Stimulated activated naive B cell treated with anti-CD40 and anti-IgM and Interleukin-4, amounts not matched to agents 10 μg/mL and 1 μg/mL and 100 μg/mL, for 72 hours (primary cell): ENCODE measurements around the gene GRIK5.

Experiments used
- ATAC-seq, 2 donors: fragments of 150-1000 bp; cut with Tn5 transposase; replicated peaks; 2 replicates each; pipeline ENCODE4 v1.10.0; 2021; ENCODE audit warnings: moderate library complexity in 1 of 2
- DNase-seq: peaks from one replicate; pipeline ENCODE4 v3.0.0; 2021
- H3K27ac Mint-ChIP-seq: one replicate; pipeline ENCODE4 v1.8.0; 2022; ENCODE audit warnings: mild to moderate bottlenecking, mixed read lengths
- H3K27me3 Mint-ChIP-seq, 2 donors: one replicate each; pipeline ENCODE4 v1.8.0; 2022; ENCODE audit warnings: mixed read lengths in 2 of 2
- H3K36me3 Mint-ChIP-seq, 2 donors: one replicate each; pipeline ENCODE4 v1.8.0; 2022; ENCODE audit warnings: mixed read lengths in 2 of 2, mild to moderate bottlenecking in 1 of 2
- H3K4me1 Mint-ChIP-seq, 2 donors: one replicate each; pipeline ENCODE4 v1.8.0; 2022; ENCODE audit warnings: mixed read lengths in 2 of 2, mild to moderate bottlenecking in 1 of 2
- H3K4me3 Mint-ChIP-seq, 2 donors: one replicate each; pipeline ENCODE4 v1.8.0; 2022; ENCODE audit warnings: mild to moderate bottlenecking in 2 of 2, mixed read lengths in 2 of 2, moderate library complexity in 1 of 2
- H3K9me3 Mint-ChIP-seq, 2 donors: one replicate each; pipeline ENCODE4 v1.8.0; 2022; ENCODE audit warnings: mixed read lengths in 2 of 2, mild to moderate bottlenecking in 1 of 2

Gene GRIK5

GRCh38 chr19:42089772-42090171 lies 19.8 kb upstream of the GRIK5 start:
- H3K36me3 Mint-ChIP-seq = peaks cover 36 to 55% of the 10 kb centered on the region in 2 donors
- no peaks in the 10 kb centered on the region for H3K27me3 Mint-ChIP-seq
- ATAC-seq = no peak
- H3K27ac Mint-ChIP-seq = peak overlapping the region; percentile 91
- peak overlapping the region in 1 of 2 donors; percentile 34 for H3K4me3 Mint-ChIP-seq
- no peak for DNase-seq
- no peaks in the 10 kb centered on the region for H3K9me3 Mint-ChIP-seq
- H3K4me1 Mint-ChIP-seq = peaks cover 53 to 83% of the 10 kb centered on the region in 2 donors

GRCh38 chr19:42089191-42089750 lies 19.3 kb upstream of the GRIK5 start:
- peaks cover 49 to 79% of the 10 kb centered on the region in 2 donors for H3K4me1 Mint-ChIP-seq
- no peaks in the 10 kb centered on the region for H3K9me3 Mint-ChIP-seq
- ATAC-seq = no peak
- DNase-seq = no peak
- peaks cover 32 to 52% of the 10 kb centered on the region in 2 donors for H3K36me3 Mint-ChIP-seq
- no peaks in the 10 kb centered on the region for H3K27me3 Mint-ChIP-seq
- peak overlapping the region in 1 of 2 donors; percentile 0 for H3K4me3 Mint-ChIP-seq
- H3K27ac Mint-ChIP-seq = peak overlapping the region; percentile 91

- Mint-ChIP-seq H3K27me3 (no peaks in the 10 kb centered on the region), H3K9me3 (no peaks in the 10 kb centered on the region), H3K4me1 (peaks cover 46 to 73% of the 10 kb centered on the region in 2 donors), H3K27ac (peak overlapping the region; percentile 90), H3K4me3 (peak overlapping the region; percentile 10 to 55), H3K36me3 (peaks cover 29 to 52% of the 10 kb centered on the region in 2 donors)
- no peak for DNase-seq
- no peak for ATAC-seq
Observed at GRCh38 chr19:42088471-42089190, 18.6 kb upstream of the GRIK5 start.

- peaks cover 28 to 48% of the 10 kb centered on the region in 2 donors for H3K36me3 Mint-ChIP-seq
- H3K27ac Mint-ChIP-seq = peak overlapping the region; percentile 72
- peak overlapping the region in 1 of 2 donors; percentile 47 for H3K4me3 Mint-ChIP-seq
- H3K9me3 Mint-ChIP-seq = no peaks in the 10 kb centered on the region
- no peak for DNase-seq
- peaks cover 42 to 65% of the 10 kb centered on the region in 2 donors for H3K4me1 Mint-ChIP-seq
- H3K27me3 Mint-ChIP-seq = no peaks in the 10 kb centered on the region
- peak; percentile 17 to 28 for ATAC-seq
Observed at GRCh38 chr19:42086770-42087550, 17.0 kb upstream of the GRIK5 start.

GRCh38 chr19:42086188-42086736 lies 16.3 kb upstream of the GRIK5 start:
- H3K27me3 Mint-ChIP-seq = no peaks in the 10 kb centered on the region
- peak in 1 of 2 donors; percentile 3 for ATAC-seq
- no peaks in the 10 kb centered on the region for H3K9me3 Mint-ChIP-seq

GRCh38 chr19:42083537-42083936 lies 13.5 kb upstream of the GRIK5 start:
- H3K4me1 Mint-ChIP-seq = peaks cover 23 to 41% of the 10 kb centered on the region in 2 donors
- H3K9me3 Mint-ChIP-seq = no peaks in the 10 kb centered on the region
- DNase-seq (no peak), ATAC-seq (no peak)
- no peak overlapping the region for H3K27ac Mint-ChIP-seq
- no peaks in the 10 kb centered on the region for H3K27me3 Mint-ChIP-seq
- no peak overlapping the region for H3K4me3 Mint-ChIP-seq
- peaks cover 15 to 45% of the 10 kb centered on the region in 2 donors for H3K36me3 Mint-ChIP-seq

More at GRCh38 chr19:42086188-42086736, 16.3 kb upstream of the GRIK5 start:
- DNase-seq = no peak
- Mint-ChIP-seq H3K4me3 (peak overlapping the region in 1 of 2 donors; percentile 39), H3K27ac (no peak overlapping the region), H3K36me3 (peaks cover 31 to 48% of the 10 kb centered on the region in 2 donors), H3K4me1 (peaks cover 44 to 64% of the 10 kb centered on the region in 2 donors)

- peaks cover 31 to 43% of the 10 kb centered on the region in 2 donors for H3K4me1 Mint-ChIP-seq
- peak; percentile 66 to 67 for ATAC-seq
- no peak for DNase-seq
- no peaks in the 10 kb centered on the region for H3K9me3 Mint-ChIP-seq
- H3K4me3 Mint-ChIP-seq = no peak overlapping the region
- peak overlapping the region; percentile 65 for H3K27ac Mint-ChIP-seq
- H3K27me3 Mint-ChIP-seq = no peaks in the 10 kb centered on the region
- H3K36me3 Mint-ChIP-seq = peaks cover 20 to 57% of the 10 kb centered on the region in 2 donors
Observed at GRCh38 chr19:42081584-42082203, 11.7 kb upstream of the GRIK5 start.

- H3K36me3 Mint-ChIP-seq = peaks cover 23 to 64% of the 10 kb centered on the region in 2 donors
- H3K4me1 Mint-ChIP-seq = peaks cover 32 to 41% of the 10 kb centered on the region in 2 donors
- no peaks in the 10 kb centered on the region for H3K27me3 Mint-ChIP-seq
- DNase-seq (no peak), ATAC-seq (no peak)
- peak overlapping the region; percentile 65 for H3K27ac Mint-ChIP-seq
- H3K4me3 Mint-ChIP-seq = no peak overlapping the region
- H3K9me3 Mint-ChIP-seq = no peaks in the 10 kb centered on the region
Observed at GRCh38 chr19:42080764-42081375, 10.9 kb upstream of the GRIK5 start.

GRCh38 chr19:42079886-42080763 lies 10.1 kb upstream of the GRIK5 start:
- Mint-ChIP-seq H3K27me3 (no peaks in the 10 kb centered on the region), H3K9me3 (no peaks in the 10 kb centered on the region), H3K27ac (no peak overlapping the region), H3K4me1 (peaks cover 34 to 41% of the 10 kb centered on the region in 2 donors), H3K36me3 (peaks cover 28 to 68% of the 10 kb centered on the region in 2 donors), H3K4me3 (no peak overlapping the region)
- DNase-seq = no peak
- ATAC-seq = no peak

GRCh38 chr19:42079276-42079669 lies 9.3 kb upstream of the GRIK5 start:
- ATAC-seq (no peak), DNase-seq (no peak)
- peak overlapping the region; percentile 53 for H3K27ac Mint-ChIP-seq
- peaks cover 38 to 43% of the 10 kb centered on the region in 2 donors for H3K4me1 Mint-ChIP-seq
- H3K9me3 Mint-ChIP-seq = no peaks in the 10 kb centered on the region
- H3K36me3 Mint-ChIP-seq = peaks cover 28 to 64% of the 10 kb centered on the region in 2 donors
- no peak overlapping the region for H3K4me3 Mint-ChIP-seq
- H3K27me3 Mint-ChIP-seq = no peaks in the 10 kb centered on the region

- Mint-ChIP-seq H3K36me3 (peaks cover 24 to 59% of the 10 kb centered on the region in 2 donors), H3K27me3 (no peaks in the 10 kb centered on the region), H3K4me1 (peaks cover 36 to 43% of the 10 kb centered on the region in 2 donors), H3K27ac (peak overlapping the region; percentile 25), H3K9me3 (no peaks in the 10 kb centered on the region), H3K4me3 (peak overlapping the region; percentile 94 to 98)
- no peak for ATAC-seq
- DNase-seq = no peak
Observed at GRCh38 chr19:42078538-42079275, 8.7 kb upstream of the GRIK5 start.

- peak overlapping the region; percentile 25 for H3K27ac Mint-ChIP-seq
- no peaks in the 10 kb centered on the region for H3K9me3 Mint-ChIP-seq
- DNase-seq (no peak), ATAC-seq (no peak)
- peaks cover 36 to 43% of the 10 kb centered on the region in 2 donors for H3K4me1 Mint-ChIP-seq
- no peaks in the 10 kb centered on the region for H3K27me3 Mint-ChIP-seq
- H3K4me3 Mint-ChIP-seq = peak overlapping the region; percentile 94 to 98
- peaks cover 24 to 58% of the 10 kb centered on the region in 2 donors for H3K36me3 Mint-ChIP-seq
Observed at GRCh38 chr19:42078058-42078457, 8.1 kb upstream of the GRIK5 start.
